Tibial nerve (tissue), 4 donors: ENCODE results near the gene DHRSX. TPM values are rescaled to one million over a fixed set of nuclear protein-coding genes. Genes with fewer than 3 reads are reported as not detected.
"Not testable (repeated sequence)": the region's sequence is repeated elsewhere in the genome, so short reads cannot be mapped to it uniquely, and the experiment has no call there.

Source experiments
- DNase-seq, 2 donors: peaks; one replicate each; pipeline ENCODE4 v3.0.0-alpha.2; 2019; ENCODE audit warnings: low spot score in 2 of 2
- H3K27ac ChIP-seq, 4 donors: fragments of 200-600 bp; sonication (generic) in 3 of 4; one replicate each; pipeline ENCODE4 v1.5.1; 2017 to 2019; ENCODE audit warnings: mild to moderate bottlenecking in 1 of 4
- H3K27me3 ChIP-seq, 2 donors: fragments of 200-600 bp; sonication (generic) in 1 of 2; one replicate each; pipeline versions ENCODE4 v1.5.1 to v1.6.0; 2017 to 2019
- H3K36me3 ChIP-seq, 3 donors: fragments of 200-600 bp; sonication (generic); one replicate each; pipeline ENCODE4 v1.5.1; 2018 to 2019
- H3K4me1 ChIP-seq, 4 donors: fragments of 200-600 bp; sonication (generic) in 3 of 4; one replicate each; pipeline ENCODE4 v1.5.1; 2017 to 2019
- H3K4me3 ChIP-seq, 4 donors: fragments of 200-600 bp; sonication (generic) in 3 of 4; one replicate each; pipeline ENCODE4 v1.5.1; 2017 to 2019; ENCODE audit warnings: mild to moderate bottlenecking in 1 of 4, moderate library complexity in 1 of 4
- H3K9me3 ChIP-seq, 4 donors: fragments of 200-600 bp; sonication (generic) in 3 of 4; one replicate each; pipeline ENCODE4 v1.5.1; 2017 to 2019
- EP300 ChIP-seq, 2 donors: sonication (generic); formaldehyde crosslinking; IDR thresholded peaks; one replicate each; pipeline ENCODE4 v1.6.1; 2017; ENCODE audit warnings: antibody characterized with exemption in 2 of 2, mild to moderate bottlenecking in 1 of 2
- POLR2A ChIP-seq, 2 donors: fragments of 450-650 bp; IDR thresholded peaks; one replicate each; pipeline ENCODE4 v1.6.1; 2017; ENCODE audit warnings: antibody characterized with exemption in 2 of 2, mild to moderate bottlenecking in 2 of 2, moderate library complexity in 2 of 2
- WGBS, 2 donors: methylation state at CpG; one replicate each; pipeline ENCODE4 v1.1.5; 2018; 5-methylcytosine and 5-hydroxymethylcytosine counted together
- total RNA-seq, 4 donors: library from RNA; depleted of rRNA; stranded (reverse); fragments of >200 nt; gene quantifications; one replicate each; pipeline ENCODE4 v1.1.0, GENCODE V29; 2016
- TF ChIP-seq, protein P1 (sequence below), 5 experiments: fragments of 200-600 bp in 3 of 5; fragments of 450-650 bp in 2 of 5; sonication (generic) in 3 of 5; IDR thresholded peaks; one replicate each; pipeline ENCODE4 v1.5.1; 2016 to 2019; ENCODE audit warnings: antibody characterized with exemption in 5 of 5, mild to moderate bottlenecking in 3 of 5, moderate library complexity in 2 of 5

The DHRSX gene
- total RNA-seq, 4 donors from 2014 or later: 20.3 to 44.3 (median 31.7) TPM

DNA sequence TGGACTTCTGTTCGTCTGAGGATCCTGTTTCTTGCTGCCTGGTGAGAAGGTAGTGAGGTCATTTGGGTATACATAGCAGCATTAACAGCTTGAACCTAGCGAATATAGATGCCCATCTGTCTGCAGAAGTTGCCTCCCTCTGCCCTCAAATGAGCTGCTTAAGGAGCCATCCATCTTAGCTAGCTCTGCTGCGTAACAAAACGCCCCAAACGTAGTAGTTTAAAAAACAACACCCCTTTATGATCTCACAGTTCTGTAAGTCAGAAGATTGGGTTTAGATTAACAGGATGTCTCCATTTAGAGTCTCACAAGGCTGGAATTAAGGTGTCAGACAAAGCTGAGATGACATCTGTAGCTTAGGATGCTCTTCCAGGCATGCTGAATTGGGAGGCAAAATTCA, 185.3 kb downstream of the DHRSX start:
- Histone ChIP-seq H3K36me3 (peaks cover 0 to 12% (median 0%) of the 10 kb centered on the region in 3 donors), H3K9me3 (peaks cover 0 to 9% (median 0%) of the 10 kb centered on the region in 4 donors), H3K4me1 (no peaks in the 10 kb centered on the region), H3K27ac (no peak overlapping the region), H3K4me3 (no peak overlapping the region), H3K27me3 (no peaks in the 10 kb centered on the region)
- WGBS, 2 donors: 96 to 98% methylated on average over 5 of the region's 5 CpGs
- no peak for DNase-seq
- no peak for TF ChIP-seq POLR2A (IDR thresholded peaks at IDR 0.05)
- TF ChIP-seq EP300 (IDR thresholded peaks at IDR 0.05): no peak
- TF ChIP-seq, protein P1, sequence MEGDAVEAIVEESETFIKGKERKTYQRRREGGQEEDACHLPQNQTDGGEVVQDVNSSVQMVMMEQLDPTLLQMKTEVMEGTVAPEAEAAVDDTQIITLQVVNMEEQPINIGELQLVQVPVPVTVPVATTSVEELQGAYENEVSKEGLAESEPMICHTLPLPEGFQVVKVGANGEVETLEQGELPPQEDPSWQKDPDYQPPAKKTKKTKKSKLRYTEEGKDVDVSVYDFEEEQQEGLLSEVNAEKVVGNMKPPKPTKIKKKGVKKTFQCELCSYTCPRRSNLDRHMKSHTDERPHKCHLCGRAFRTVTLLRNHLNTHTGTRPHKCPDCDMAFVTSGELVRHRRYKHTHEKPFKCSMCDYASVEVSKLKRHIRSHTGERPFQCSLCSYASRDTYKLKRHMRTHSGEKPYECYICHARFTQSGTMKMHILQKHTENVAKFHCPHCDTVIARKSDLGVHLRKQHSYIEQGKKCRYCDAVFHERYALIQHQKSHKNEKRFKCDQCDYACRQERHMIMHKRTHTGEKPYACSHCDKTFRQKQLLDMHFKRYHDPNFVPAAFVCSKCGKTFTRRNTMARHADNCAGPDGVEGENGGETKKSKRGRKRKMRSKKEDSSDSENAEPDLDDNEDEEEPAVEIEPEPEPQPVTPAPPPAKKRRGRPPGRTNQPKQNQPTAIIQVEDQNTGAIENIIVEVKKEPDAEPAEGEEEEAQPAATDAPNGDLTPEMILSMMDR (IDR thresholded peaks at IDR 0.05): no peak

GRCh38 chrX:2314831-2315365, 185.9 kb downstream of the DHRSX start:
- Histone ChIP-seq H3K9me3 (peaks cover 0 to 9% (median 0%) of the 10 kb centered on the region in 4 donors), H3K4me1 (no peaks in the 10 kb centered on the region), H3K4me3 (no peak overlapping the region), H3K27me3 (no peaks in the 10 kb centered on the region), H3K36me3 (peaks cover 0 to 15% (median 0%) of the 10 kb centered on the region in 3 donors), H3K27ac (no peak overlapping the region)
- TF ChIP-seq POLR2A (IDR thresholded peaks at IDR 0.05): no peak
- TF ChIP-seq EP300 (IDR thresholded peaks at IDR 0.05): no peak
- TF ChIP-seq, protein P1 (IDR thresholded peaks at IDR 0.05): no peak
- DNase-seq: no peak
- WGBS, 2 donors: 82 to 90% methylated on average over 13 to 14 of the region's 14 CpGs

- no peak for DNase-seq
- peaks cover 0 to 9% (median 0%) of the 10 kb centered on the region in 4 donors for H3K9me3 ChIP-seq
- no peak overlapping the region for H3K4me3 ChIP-seq
- H3K36me3 ChIP-seq: peaks cover 0 to 16% (median 0%) of the 10 kb centered on the region in 3 donors
- TF ChIP-seq, protein P1 (IDR thresholded peaks at IDR 0.05): no peak
- TF ChIP-seq EP300 (IDR thresholded peaks at IDR 0.05) (no peak), POLR2A (IDR thresholded peaks at IDR 0.05) (no peak)
- no peaks in the 10 kb centered on the region for H3K27me3 ChIP-seq
- 35 to 36% methylated on average over 1 of the region's 1 CpG for WGBS, 2 donors
- no peak overlapping the region for H3K27ac ChIP-seq
- H3K4me1 ChIP-seq: no peaks in the 10 kb centered on the region
These were observed 186.7 kb downstream of the DHRSX start for GRCh38 chrX:2313864-2314640.

DNA sequence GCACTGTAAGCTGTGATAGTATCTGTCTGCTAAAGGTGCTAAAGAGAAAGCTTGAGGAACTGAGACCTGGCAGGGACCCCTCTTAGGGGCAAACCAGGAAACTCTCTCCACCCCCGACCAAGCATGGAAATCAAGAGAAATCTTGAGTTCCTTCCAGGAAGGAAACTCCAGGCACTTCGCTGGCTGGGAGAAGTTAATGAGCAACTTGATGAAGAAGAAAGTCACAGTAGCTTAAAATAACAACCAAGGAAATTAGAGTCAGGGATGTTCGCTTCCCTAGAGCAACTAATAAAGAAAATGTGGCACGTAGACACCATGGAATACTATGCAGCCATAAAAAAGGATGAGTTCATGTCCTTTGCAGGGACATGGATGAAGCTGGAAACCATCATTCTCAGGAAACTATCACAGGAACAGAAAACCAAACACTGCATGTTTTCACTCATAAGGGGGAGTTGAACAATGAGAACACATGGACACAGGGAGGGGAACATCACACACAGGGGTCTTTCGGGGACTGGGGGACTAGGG, 188.7 kb downstream of the DHRSX start:
- H3K27me3 ChIP-seq, H3K4me1 ChIP-seq, H3K27ac ChIP-seq, DNase-seq, H3K9me3 ChIP-seq, H3K4me3 ChIP-seq: not testable (repeated sequence)
- WGBS, 2 donors: 83% methylated on average over 5 of the region's 5 CpGs
- peaks cover 0 to 18% (median 0%) of the 10 kb centered on the region in 3 donors for H3K36me3 ChIP-seq

- no peaks in the 10 kb centered on the region for H3K4me1 ChIP-seq
- H3K4me3 ChIP-seq: no peak overlapping the region
- WGBS, 2 donors: 48 to 52% methylated on average over 11 of the region's 11 CpGs
- no peak overlapping the region for H3K27ac ChIP-seq
- H3K9me3 ChIP-seq: peaks cover 0 to 9% (median 0%) of the 10 kb centered on the region in 4 donors
- TF ChIP-seq, protein P1 (IDR thresholded peaks at IDR 0.05): no peak
- TF ChIP-seq POLR2A (IDR thresholded peaks at IDR 0.05) (no peak), EP300 (IDR thresholded peaks at IDR 0.05) (no peak)
- no peaks in the 10 kb centered on the region for H3K27me3 ChIP-seq
- DNase-seq: no peak
- H3K36me3 ChIP-seq: peaks cover 0 to 19% (median 0%) of the 10 kb centered on the region in 3 donors
These were observed 189.3 kb downstream of the DHRSX start for GRCh38 chrX:2311501-2311900.
